Measurements from ENCODE around the gene STUM.
A peak's percentile ranks its signal among the peaks of the same experiment; 100 is the strongest.

The STUM gene

DNA sequence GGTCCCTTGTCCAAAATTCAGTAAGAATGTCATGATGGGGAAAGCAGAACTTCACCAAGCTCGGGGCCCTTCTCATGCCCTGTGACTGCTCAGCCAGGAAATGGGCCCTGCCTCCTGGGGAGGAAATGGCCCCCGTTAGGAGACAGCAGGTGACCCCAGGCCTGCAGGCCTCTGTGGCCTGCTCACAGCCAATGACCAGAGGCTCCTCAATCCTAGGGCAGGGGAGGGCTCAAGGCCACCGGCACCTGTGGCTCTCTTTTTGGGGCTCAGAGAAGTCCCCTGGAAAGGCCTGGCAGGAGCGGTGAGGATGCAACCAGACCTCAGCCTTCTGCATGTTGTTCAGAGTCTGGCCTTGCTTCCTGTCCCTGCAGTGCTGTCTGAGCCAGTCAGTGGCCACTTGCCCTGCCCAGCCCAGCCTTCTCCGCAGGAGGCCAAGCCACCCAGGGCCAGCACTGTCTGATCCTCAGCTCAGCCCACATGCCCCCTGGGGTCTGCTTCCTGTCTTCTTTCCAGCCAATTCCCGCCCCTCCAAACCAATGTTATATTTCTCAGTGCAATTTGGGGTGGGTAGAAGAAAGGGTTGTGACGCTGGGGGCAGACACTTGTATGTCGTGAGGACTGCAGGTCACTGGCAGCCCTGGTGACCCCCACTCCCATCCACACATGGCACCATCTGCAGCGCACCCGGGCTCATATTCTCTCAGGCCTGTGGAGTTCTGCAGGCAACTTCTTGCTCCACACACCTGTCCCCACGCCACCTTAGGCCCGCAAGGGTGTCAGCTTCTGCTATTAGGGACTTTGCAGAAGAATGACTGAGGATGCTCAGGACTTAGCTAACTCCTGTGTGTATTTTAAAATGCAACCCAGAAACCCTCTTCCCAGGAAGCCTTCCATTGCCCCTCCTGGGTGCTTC is 106.9 kb downstream of the STUM start:
- no peak for DNase-seq (ENCODE audit: low read depth)
- H3K4me3 ChIP-seq (ENCODE audit: low read depth, low read length): no peak overlapping the region

DNA sequence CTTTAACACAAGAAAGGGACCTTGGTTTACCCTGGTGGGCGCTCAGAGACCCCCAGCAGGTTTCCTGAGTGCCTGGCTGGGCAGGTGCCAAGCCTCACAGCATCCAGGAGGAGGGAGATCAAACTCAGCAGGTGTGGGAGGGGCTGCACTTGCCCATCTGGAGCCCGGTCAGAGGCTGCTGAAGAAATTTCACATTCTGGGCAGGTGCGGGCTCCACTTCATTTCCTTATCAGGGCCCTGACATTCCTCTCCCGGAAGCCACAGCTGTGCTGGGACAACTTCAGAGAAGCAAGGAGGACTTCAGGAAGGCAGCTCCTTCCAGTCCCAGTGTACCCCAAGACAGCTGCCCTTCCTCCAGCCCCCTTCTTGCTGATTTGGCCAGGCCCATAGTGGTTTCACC is 107.6 kb downstream of the STUM start:
- DNase-seq (ENCODE audit: low read depth): no peak
- no peak overlapping the region for H3K4me3 ChIP-seq (ENCODE audit: low read depth, low read length)

DNA sequence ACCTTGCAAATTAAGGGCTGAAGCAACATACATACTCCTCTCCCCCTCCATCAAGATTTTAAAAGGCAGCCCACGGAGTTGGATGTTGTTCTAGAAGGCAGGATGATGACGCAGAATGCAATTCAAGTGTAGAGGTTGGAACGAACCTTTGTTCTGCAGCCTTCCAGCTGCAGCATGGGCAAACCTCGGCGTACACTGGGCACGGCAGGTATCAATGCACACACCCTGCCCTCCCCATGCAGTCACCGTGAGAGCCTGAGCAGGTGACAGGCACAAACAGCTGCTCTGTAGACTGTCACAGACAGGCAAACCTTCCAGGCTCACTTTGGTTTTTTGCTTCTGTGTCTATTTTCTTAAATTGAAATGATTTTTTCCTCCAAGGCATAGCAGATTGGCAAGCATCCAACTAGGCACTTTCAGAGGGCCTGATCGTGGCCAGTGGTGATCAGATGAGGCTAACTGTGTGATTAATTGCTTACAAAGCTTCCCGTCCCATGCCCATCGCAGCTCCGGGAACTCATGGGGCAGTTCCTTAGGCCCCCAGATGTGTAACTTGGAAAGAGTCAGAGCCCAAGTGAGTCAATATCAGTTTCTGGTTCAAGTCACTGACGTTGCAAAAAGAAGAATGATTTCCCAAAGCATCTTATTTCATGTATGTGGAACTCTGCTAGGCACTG is 108.2 kb downstream of the STUM start:
- peak; percentile 84 for DNase-seq (ENCODE audit: low read depth)
- H3K4me3 ChIP-seq (ENCODE audit: low read depth, low read length): no peak overlapping the region

DNA sequence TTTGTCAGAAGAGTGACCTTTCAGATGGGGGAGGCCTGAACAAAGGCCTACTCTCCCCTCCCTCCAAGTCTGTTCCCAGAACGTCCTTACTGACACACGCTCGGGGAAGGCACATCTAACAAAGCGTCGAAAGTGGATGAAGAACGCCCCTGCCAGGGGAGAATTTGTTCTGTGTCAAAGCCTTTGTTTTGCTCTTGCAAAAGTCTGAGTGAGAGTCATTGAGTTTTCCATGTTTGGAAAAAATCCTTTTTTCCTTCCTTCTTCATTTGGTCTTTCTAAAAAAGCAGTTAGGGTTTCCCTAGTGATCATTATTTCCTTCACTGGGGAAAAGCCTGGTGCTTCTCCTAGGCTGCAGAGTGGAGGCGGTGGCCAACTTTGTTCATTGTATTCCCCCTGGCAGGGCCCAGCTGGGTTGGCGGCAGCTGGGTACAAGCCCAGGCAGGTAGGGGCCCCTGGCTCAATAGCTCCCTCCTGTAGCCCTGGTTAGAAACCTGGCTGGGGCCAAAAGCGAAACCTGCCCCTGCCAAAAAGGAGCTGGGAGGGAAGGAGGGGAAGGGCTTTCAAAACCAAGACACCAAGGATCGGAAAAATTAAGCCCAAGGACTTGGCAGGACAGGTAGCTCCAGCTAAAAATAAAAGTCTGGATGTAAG is 109.5 kb downstream of the STUM start:
- no peak overlapping the region for H3K4me3 ChIP-seq (ENCODE audit: low read depth, low read length)
- DNase-seq (ENCODE audit: low read depth): no peak

DNA sequence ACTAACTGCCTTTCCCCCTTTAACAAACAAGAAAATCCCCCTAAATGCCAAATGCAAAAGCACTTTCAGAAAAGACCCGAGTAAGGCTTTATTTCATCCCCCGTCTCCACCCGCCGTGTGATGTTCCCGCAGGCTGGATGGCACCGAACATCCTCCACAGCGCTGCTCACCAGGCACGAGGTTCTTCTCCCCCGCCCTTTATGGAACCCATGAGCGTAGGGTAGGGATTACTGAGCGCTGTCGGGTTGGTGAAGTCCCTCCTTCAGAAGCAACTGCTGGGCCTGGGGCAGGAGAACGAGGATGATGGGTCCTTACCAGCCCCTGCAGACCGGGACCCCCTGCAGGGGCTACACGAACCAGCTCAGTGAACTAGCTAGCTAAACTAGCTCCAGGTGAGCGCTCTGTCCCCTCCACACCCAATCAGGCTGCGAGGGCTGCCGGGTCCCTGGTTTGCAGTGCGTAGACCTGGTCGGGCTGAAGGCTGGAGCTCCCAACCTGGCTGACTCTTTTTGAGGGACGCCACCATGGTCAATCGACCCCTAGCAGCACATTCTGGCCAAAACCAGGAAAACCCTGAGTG is 110.1 kb downstream of the STUM start:
- no peak for DNase-seq (ENCODE audit: low read depth)
- no peak overlapping the region for H3K4me3 ChIP-seq (ENCODE audit: low read depth, low read length)

Measured in skeletal muscle cell (primary cell).